ENCODE results near the gene CDK14.

- TF ChIP-seq CTCF (IDR thresholded peaks at IDR 0.05; ENCODE audit: insufficient read depth, low read length) (no peak), GABPA (IDR thresholded peaks at IDR 0.05; ENCODE audit: low read depth) (no peak), SPI1 (IDR thresholded peaks at IDR 0.05; ENCODE audit: borderline replicate concordance, low read depth) (no peak), POLR2AphosphoS5 (IDR thresholded peaks at IDR 0.05; ENCODE audit: low read depth) (no peak)
Observed at GRCh38 chr7:90931986-90932916, 336.1 kb downstream of the CDK14 start.
